Pancreas (tissue), 10 donors: ENCODE data around the gene EXOG. TPM values are rescaled to one million over a fixed set of nuclear protein-coding genes. Genes with fewer than 3 reads are reported as not detected.

Experiments used
- ATAC-seq, 4 donors: fragments of 200-7000 bp; cut with Tn5 transposase; one replicate each; pipeline versions ENCODE4 v1.8.0 to v1.9.1; 2020; ENCODE audit warnings: mild to moderate bottlenecking in 4 of 4, moderate library complexity in 4 of 4
- DNase-seq, 6 donors: peaks; one replicate each; pipeline ENCODE4 v3.0.0-alpha.2; 2020
- FAIRE-seq: peaks from 2 replicates; lab custom pipeline; 2012; peaks lifted over from hg19 to GRCh38; lab: Jason Lieb, UNC
- H3K27ac ChIP-seq, 4 donors: fragments of 200-600 bp; sonication (generic); 1 replicate in 3 of 4; 2 replicates in 1 of 4; pipeline versions ENCODE4 v1.5.0 to v1.8.0; 2020
- H3K27me3 ChIP-seq, 4 donors: fragments of 200-600 bp; one replicate each; pipeline ENCODE4 v1.8.0; 2021
- H3K36me3 ChIP-seq, 3 donors: fragments of 200-600 bp; sonication (generic) in 1 of 3; one replicate each; pipeline versions ENCODE4 v1.5.0 to v1.8.0; 2020 to 2021
- H3K4me1 ChIP-seq, 3 donors: fragments of 200-600 bp; one replicate each; pipeline ENCODE4 v1.8.0; 2021
- H3K4me3 ChIP-seq, 4 donors: fragments of 200-600 bp; sonication (generic) in 2 of 4; one replicate each; pipeline versions ENCODE4 v1.5.0 to v1.8.0; 2020 to 2021
- H3K9me3 ChIP-seq, 4 donors: fragments of 200-600 bp; one replicate each; pipeline ENCODE4 v1.8.0; 2021
- CTCF ChIP-seq, 4 donors: fragments of 200-600 bp; sonication (generic) in 3 of 4; IDR thresholded peaks; one replicate each; pipeline versions ENCODE4 v1.5.0 to v1.8.0; 2021; ENCODE audit warnings: antibody characterized with exemption in 4 of 4
- WGBS, 2 donors: extraction: QIAGEN DNeasy Blood & Tissue Kit; methylation state at CpG; one replicate each; pipeline ENCODE4 v1.1.7; 2013; 5-methylcytosine and 5-hydroxymethylcytosine counted together
- intact Hi-C, 3 donors: fragments of 100-400 bp; cut with DNase I; formaldehyde crosslinking; loops; one replicate each; pipeline versions ENCODE4 v1.11.1 to v1.14.2; 2022
- polyA plus RNA-seq, 2 donors: library from polyadenylated mRNA; stranded (reverse); fragments of 200-250 nt; gene quantifications; one replicate each; pipeline ENCODE4 v1.2.3, GENCODE V29; 2013
- total RNA-seq, 6 donors: library from RNA; stranded (reverse); fragmentation: NEBNext Ultra II Directional in 4 of 6; extraction: Animal tissue kit (Norgen Biotek cat#: 25700) in 4 of 6; gene quantifications; one replicate each; pipeline versions ENCODE4 v1.2.1 to v1.2.4, GENCODE V29; 2021 to 2023
- donor health status: healthy with polysubstance abuse.
- donor health status: DM: no; HTN: no; CAD: no; lungs with moderate emphysema.
- donor health status: DM: no; HTN: no; CAD: no.
- donor health status: control.
- donor health status: control.
- donor health status: Bipolar disorder and iron deficiency.
- donor health status: DM: yes; HTN: yes; CAD: no.
- donor health status: DM: no; HTN: no; CAD: no.
- donor health status: DM: no; HTN: no; CAD: no.
- donor health status: DM: yes; HTN: yes; CAD: no.

EXOG gene
- total and polyA plus RNA-seq, 8 donors: 3.7 to 10.3 (median 4.6) TPM

GRCh38 chr3:38574411-38575278 is 78.5 kb downstream of the EXOG start:
- Histone ChIP-seq H3K9me3 (no peaks in the 10 kb centered on the region), H3K27me3 (no peaks in the 10 kb centered on the region), H3K4me3 (no peak overlapping the region), H3K27ac (no peak overlapping the region), H3K4me1 (no peaks in the 10 kb centered on the region), H3K36me3 (no peaks in the 10 kb centered on the region)
- intact Hi-C loops: no loop called here
- TF ChIP-seq CTCF (IDR thresholded peaks at IDR 0.05): no peak
- WGBS, 2 donors: 66 to 77% methylated on average over 5 to 6 of the region's 6 CpGs
- ATAC-seq (no peak), DNase-seq (peak in 1 of 6 donors; percentile 3), FAIRE-seq (no peak)

- Histone ChIP-seq H3K9me3 (no peaks in the 10 kb centered on the region), H3K36me3 (no peaks in the 10 kb centered on the region), H3K27me3 (no peaks in the 10 kb centered on the region), H3K4me1 (no peaks in the 10 kb centered on the region), H3K27ac (no peak overlapping the region), H3K4me3 (no peak overlapping the region)
- DNase-seq (peak in 1 of 6 donors; percentile 5), FAIRE-seq (no peak), ATAC-seq (no peak)
- no peak for TF ChIP-seq CTCF (IDR thresholded peaks at IDR 0.05)
- 78 to 88% methylated on average over 18 of the region's 18 CpGs for WGBS, 2 donors
- intact Hi-C loops: no loop called here
Measured at GRCh38 chr3:38575279-38575843, 79.2 kb downstream of the EXOG start.

Other genes with a start within 250 kb of the EXOG start
- under 1 TPM in 5 of 6 donors, not detected in 1; 0.18 to 0.69 (median 0.42) TPM for gene SLC22A13, start 230.5 kb upstream of the EXOG start, total RNA-seq
- under 1 TPM; 0.05 to 0.23 TPM for gene SLC22A13, start 230.5 kb upstream of the EXOG start, polyA plus RNA-seq
- gene SLC22A14, start 214.0 kb upstream of the EXOG start, total RNA-seq: under 1 TPM in 2 of 6 donors, not detected in 4; 0.12 TPM
- gene SLC22A14, start 214.0 kb upstream of the EXOG start, polyA plus RNA-seq: under 1 TPM; 0.15 to 0.35 TPM
- gene XYLB, start 149.6 kb upstream of the EXOG start, total RNA-seq: 1 to 10 TPM; 4.3 to 6.9 (median 4.7) TPM
- 1 to 10 TPM; 1.6 to 2.4 TPM for gene XYLB, start 149.6 kb upstream of the EXOG start, polyA plus RNA-seq
- 10 to 100 TPM in 1 of 6 donors, 1 to 10 TPM in 5; 4.1 to 10.9 (median 5.8) TPM for gene ACVR2B, start 42.5 kb upstream of the EXOG start, total RNA-seq
- gene ACVR2B, start 42.5 kb upstream of the EXOG start, polyA plus RNA-seq: 1 to 10 TPM; 1.3 to 2.1 TPM
- gene SCN5A, start 153.3 kb downstream of the EXOG start, total RNA-seq: under 1 TPM in 5 of 6 donors, not detected in 1; 0.09 to 0.39 (median 0.28) TPM
- gene SCN5A, start 153.3 kb downstream of the EXOG start, polyA plus RNA-seq: under 1 TPM; 0.07 to 0.19 TPM